IMR-90 (cell line): ENCODE data around the gene PHF21A. TPM values are rescaled to one million over a fixed set of nuclear protein-coding genes. Genes with fewer than 3 reads are reported as not detected.

Source experiments
- ATAC-seq: fragments of 200-7000 bp; cut with Tn5 transposase; 2 replicates; pipeline ENCODE4 v1.9.1; 2020; ENCODE audit warnings: low read depth, mild to moderate bottlenecking, moderate library complexity
- BruUV-seq: library from RNA; stranded (reverse); fragments of 400-500 nt; replicated peaks from 2 replicates; lab custom pipeline; 2021; lab: Mats Ljungman, UMichigan
- CTCF ChIA-PET: fragments of 300-600 bp; formaldehyde crosslinking; extraction: SDS; loops from one replicate; lab custom pipeline; 2021; ENCODE audit warnings: antibody characterized with exemption; lab: Yijun Ruan, JAX
- POLR2A ChIA-PET: fragments of 300-600 bp; sonication (Branson Sonifier 250); formaldehyde crosslinking; loops from one replicate; lab custom pipeline; 2022; ENCODE audit warnings: antibody characterized with exemption; ENCODE audit not compliant: unreplicated experiment; lab: Charles Lee
- DNase-seq: peaks from one replicate; pipeline ENCODE4 v3.0.0; 2013
- H2AFZ ChIP-seq: replicated peaks from 2 replicates; pipeline ENCODE3; 2013; ENCODE audit warnings: low read length, mild to moderate bottlenecking; ENCODE audit not compliant: poor library complexity
- H2AK5ac ChIP-seq: 2 replicates; pipeline ENCODE4 v1.6.1; 2013; ENCODE audit warnings: low read depth, low read length, inconsistent platforms
- H2AK9ac ChIP-seq: replicated peaks from 2 replicates; pipeline ENCODE3; 2013; ENCODE audit warnings: mild to moderate bottlenecking, low read depth, low read length, moderate library complexity; ENCODE audit not compliant: poor library complexity
- H2BK120ac ChIP-seq: 2 replicates; pipeline ENCODE4 v1.6.1; 2013; ENCODE audit warnings: low read depth, low read length, inconsistent platforms
- H2BK15ac ChIP-seq: 3 replicates; pipeline ENCODE4 v1.6.1; 2013; ENCODE audit warnings: low read depth, low read length, inconsistent platforms
- H2BK20ac ChIP-seq: 2 replicates; pipeline ENCODE4 v1.6.1; 2013; ENCODE audit warnings: low read depth, mild to moderate bottlenecking, inconsistent platforms, low read length, moderate library complexity
- H2BK5ac ChIP-seq: 2 replicates; pipeline ENCODE4 v1.6.1; 2013; ENCODE audit warnings: mild to moderate bottlenecking, low read depth, low read length, inconsistent platforms; ENCODE audit not compliant: poor library complexity, severe bottlenecking
- H3K14ac ChIP-seq: replicated peaks from 2 replicates; pipeline ENCODE4 v1.6.1; 2013; ENCODE audit warnings: low read depth, low read length, inconsistent platforms
- H3K18ac ChIP-seq: 2 replicates; pipeline ENCODE4 v1.6.1; 2013; ENCODE audit warnings: low read depth, low read length, control low read depth
- H3K23ac ChIP-seq: 2 replicates; pipeline ENCODE4 v1.6.1; 2013; ENCODE audit warnings: low read depth, low read length, inconsistent platforms
- H3K27ac ChIP-seq: 2 replicates; pipeline ENCODE4 v1.5.1; 2013; ENCODE audit warnings: mild to moderate bottlenecking, control low read depth, low read length; ENCODE audit not compliant: insufficient read depth
- H3K27me3 ChIP-seq: 2 replicates; pipeline ENCODE4 v1.6.1; 2013; ENCODE audit warnings: low read length; ENCODE audit not compliant: control insufficient read depth, insufficient read depth
- H3K36me3 ChIP-seq: 2 replicates; pipeline ENCODE4 v1.6.1; 2013; ENCODE audit warnings: low read length, mixed read lengths; ENCODE audit not compliant: control insufficient read depth, insufficient read depth
- H3K4ac ChIP-seq: 2 replicates; pipeline ENCODE4 v1.6.1; 2013; ENCODE audit warnings: low read depth, low read length, inconsistent platforms
- H3K4me1 ChIP-seq: 2 replicates; pipeline ENCODE4 v1.6.1; 2013; ENCODE audit warnings: low read length, mixed read lengths; ENCODE audit not compliant: control insufficient read depth, insufficient read depth
- H3K4me2 ChIP-seq: 2 replicates; pipeline ENCODE4 v1.6.1; 2013; ENCODE audit warnings: low read depth, mild to moderate bottlenecking, control low read depth, low read length, moderate library complexity
- H3K4me3 ChIP-seq: 2 replicates; pipeline ENCODE4 v1.5.1; 2013; ENCODE audit warnings: low read depth, mild to moderate bottlenecking, control low read depth, low read length, moderate library complexity; ENCODE audit not compliant: insufficient read depth
- H3K56ac ChIP-seq: 2 replicates; pipeline ENCODE4 v1.6.1; 2013; ENCODE audit warnings: low read length, inconsistent platforms; ENCODE audit not compliant: insufficient read depth; ENCODE audit errors: extremely low read depth
- H3K79me1 ChIP-seq, 2 experiments: 2 replicates each; pipeline ENCODE4 v1.6.1; 2013; ENCODE audit warnings: low read length in 2 of 2, inconsistent platforms in 1 of 2, low read depth in 1 of 2
- H3K9ac ChIP-seq: 2 replicates; pipeline ENCODE4 v1.6.1; 2013; ENCODE audit warnings: low read depth, low read length, control low read depth
- H3K9me1 ChIP-seq: 2 replicates; pipeline ENCODE4 v1.6.1; 2013; ENCODE audit warnings: low read length, inconsistent platforms; ENCODE audit not compliant: insufficient read depth
- H3K9me3 ChIP-seq: 2 replicates; pipeline ENCODE4 v1.6.1; 2013; ENCODE audit warnings: low read length; ENCODE audit not compliant: control insufficient read depth, insufficient read depth
- H4K20me1 ChIP-seq: 2 replicates; pipeline ENCODE4 v1.6.1; 2013; ENCODE audit warnings: low read length, inconsistent platforms; ENCODE audit not compliant: insufficient read depth
- H4K5ac ChIP-seq: 2 replicates; pipeline ENCODE4 v1.6.1; 2013; ENCODE audit warnings: mild to moderate bottlenecking, low read depth, low read length, control low read depth
- H4K8ac ChIP-seq, 2 experiments: 2 replicates each; pipeline ENCODE4 v1.6.1; 2013; ENCODE audit warnings: low read depth in 2 of 2, low read length in 2 of 2, control low read depth in 1 of 2, inconsistent platforms in 1 of 2
- H4K91ac ChIP-seq: 2 replicates; pipeline ENCODE4 v1.6.1; 2013; ENCODE audit warnings: low read depth, low read length, inconsistent platforms; ENCODE audit not compliant: insufficient read depth
- BHLHE40 ChIP-seq: fragments of 150-350 bp; IDR thresholded peaks from 2 replicates; pipeline ENCODE4 v1.6.1; 2016; ENCODE audit warnings: mild to moderate bottlenecking, low read depth, low read length
- CEBPB ChIP-seq: IDR thresholded peaks from 2 replicates; pipeline ENCODE4 v1.6.1; 2012; ENCODE audit warnings: low read depth, low read length, improper control_type of control experiment
- CHD1 ChIP-seq: IDR thresholded peaks from 2 replicates; pipeline ENCODE4 v1.6.1; 2012; ENCODE audit warnings: low read depth, low read length, improper control_type of control experiment
- ELK1 ChIP-seq: fragments of 150-350 bp; IDR thresholded peaks from 2 replicates; pipeline ENCODE4 v1.6.1; 2016; ENCODE audit warnings: low read depth, mild to moderate bottlenecking, low read length, moderate library complexity, borderline replicate concordance
- FOS ChIP-seq: fragments of 150-350 bp; IDR thresholded peaks from 2 replicates; pipeline ENCODE4 v1.6.1; 2016; ENCODE audit warnings: low read depth, low read length
- MAFK ChIP-seq: IDR thresholded peaks from 2 replicates; pipeline ENCODE4 v1.6.1; 2012; ENCODE audit warnings: low read depth, low read length, improper control_type of control experiment
- MAZ ChIP-seq: IDR thresholded peaks from 2 replicates; pipeline ENCODE4 v1.6.1; 2012; ENCODE audit warnings: low read depth, mild to moderate bottlenecking, low read length, improper control_type of control experiment, moderate library complexity, borderline replicate concordance
- MXI1 ChIP-seq: IDR thresholded peaks from 2 replicates; pipeline ENCODE4 v1.6.1; 2012; ENCODE audit warnings: low read depth, mild to moderate bottlenecking, low read length, moderate library complexity, borderline replicate concordance
- NFE2L2 ChIP-seq: fragments of 150-350 bp; IDR thresholded peaks from 2 replicates; pipeline ENCODE4 v1.6.1; 2016; ENCODE audit warnings: low read depth, mild to moderate bottlenecking, low read length
- POLR2A ChIP-seq: IDR thresholded peaks from 2 replicates; pipeline ENCODE4 v1.6.1; 2012; ENCODE audit warnings: mild to moderate bottlenecking, low read depth, low read length
- RAD21 ChIP-seq: IDR thresholded peaks from 2 replicates; pipeline ENCODE4 v1.6.1; 2012; ENCODE audit warnings: low read length, improper control_type of control experiment
- RCOR1 ChIP-seq: IDR thresholded peaks from 2 replicates; pipeline ENCODE4 v1.6.1; 2012; ENCODE audit warnings: mild to moderate bottlenecking, low read length, improper control_type of control experiment; ENCODE audit not compliant: insufficient replicate concordance
- RFX5 ChIP-seq: IDR thresholded peaks from 2 replicates; pipeline ENCODE4 v1.8.0; 2012; ENCODE audit warnings: low read depth, mild to moderate bottlenecking, low read length, moderate library complexity
- SMC3 ChIP-seq: fragments of 150-350 bp; IDR thresholded peaks from 2 replicates; pipeline ENCODE4 v1.6.1; 2016; ENCODE audit warnings: low read depth, mild to moderate bottlenecking, antibody characterized with exemption, low read length, moderate library complexity
- USF2 ChIP-seq: fragments of 150-350 bp; IDR thresholded peaks from 2 replicates; pipeline ENCODE4 v1.6.1; 2017; ENCODE audit warnings: mild to moderate bottlenecking, antibody characterized with exemption, low read length, low read depth
- WGBS, 2 experiments: methylation state at CpG; one replicate each; pipeline versions ENCODE4 v1.1.5 to v1.1.7; 2013; ENCODE audit warnings: missing lambda C conversion rate in 2 of 2; ENCODE audit not compliant: insufficient read length in 1 of 2; ENCODE audit errors: extremely low coverage in 2 of 2; 5-methylcytosine and 5-hydroxymethylcytosine counted together
- dilution Hi-C: fragments of 300-500 bp; cut with HindIII; formaldehyde crosslinking; loops from one replicate; pipeline ENCODE4 v1.14.3; 2018; ENCODE audit warnings: low sequenced_read_pairs; ENCODE audit not compliant: unreplicated experiment
- in situ Hi-C: fragments of 300-500 bp; cut with MboI; formaldehyde crosslinking; loops from 3 replicates; pipeline ENCODE4 v1.14.3; 2019; ENCODE audit warnings: low sequenced_read_pairs, inconsistent platforms, mixed read lengths
- intact Hi-C: fragments of 100-400 bp; cut with micrococcal nuclease; formaldehyde crosslinking; loops from 2 replicates; pipeline ENCODE4 v1.10.0; 2022
- polyA plus RNA-seq, 3 experiments: library from polyadenylated mRNA; depleted of rRNA; stranded (reverse); fragments of >200 nt; gene quantifications; 2 replicates each; pipeline ENCODE4 v1.2.3, GENCODE V29; 2012; ENCODE audit warnings: low replicate concordance in 1 of 3
- total RNA-seq: library from RNA; depleted of rRNA; stranded (reverse); fragments of >200 nt; gene quantifications from 2 replicates; pipeline ENCODE4 v1.2.3, GENCODE V29; 2012
- TF ChIP-seq, protein P1 (sequence below): conservative IDR thresholded peaks from 2 replicates; pipeline ENCODE4 v1.5.1; 2012; ENCODE audit warnings: mild to moderate bottlenecking, low read depth, low read length, improper control_type of control experiment

The PHF21A gene
- total and polyA plus RNA-seq, 2 of the 4 experiments (the other 2 are of a cell fraction) = 9.0 to 20.6 TPM

- Histone ChIP-seq H3K27ac (no peak overlapping the region), H4K8ac (no peak overlapping the region), H3K36me3 (peaks cover 8% of the 10 kb centered on the region), H3K9me3 (no peaks in the 10 kb centered on the region), H2BK5ac (no peak overlapping the region), H2AK5ac (no peak overlapping the region), H3K56ac (no peak overlapping the region), H3K23ac (no peak overlapping the region; the same call in 1 of the 2 replicates), H2AFZ (no peak overlapping the region), H3K14ac (no peak overlapping the region), H2BK15ac (no peak overlapping the region), H3K79me1 (peaks cover 4 to 11% of the 10 kb centered on the region in 2 experiments; a peak in 3 of 4 replicates), H3K4ac (no peak overlapping the region), H2BK120ac (no peak overlapping the region), H2BK20ac (no peak overlapping the region), H3K9ac (no peak overlapping the region), H3K4me3 (no peak overlapping the region), H3K9me1 (no peaks in the 10 kb centered on the region; the same call in none of the 2 replicates), H3K4me1 (no peaks in the 10 kb centered on the region), H2AK9ac (no peak overlapping the region), H3K27me3 (no peaks in the 10 kb centered on the region), H3K4me2 (no peak overlapping the region), H4K20me1 (peaks cover 6% of the 10 kb centered on the region; the same call in 1 of the 2 replicates), H4K91ac (no peak overlapping the region), H3K18ac (no peak overlapping the region), H4K5ac (no peak overlapping the region)
- intact Hi-C loops (loop anchor here (5.0 kb wide), 1 partner anchor 38 kb away; no protein-coding TSS in a partner anchor), dilution Hi-C loops (no loop called here), in situ Hi-C loops (no loop called here)
- ChIA-PET POLR2A (no interaction called here), CTCF (interaction anchor here (0.6 kb wide), 1 partner anchor 136 kb away, joined by 3 read pairs; no protein-coding TSS in a partner anchor)
- DNase-seq = no peak
- TF ChIP-seq RCOR1 (no peak), USF2 (no peak), BHLHE40 (no peak), RAD21 (no peak), RFX5 (no peak), ELK1 (no peak), CEBPB (no peak), FOS (no peak), CHD1 (no peak), SMC3 (no peak), MAFK (no peak), MAZ (no peak), NFE2L2 (no peak), MXI1 (no peak), POLR2A (no peak)
- TF ChIP-seq, protein P1, sequence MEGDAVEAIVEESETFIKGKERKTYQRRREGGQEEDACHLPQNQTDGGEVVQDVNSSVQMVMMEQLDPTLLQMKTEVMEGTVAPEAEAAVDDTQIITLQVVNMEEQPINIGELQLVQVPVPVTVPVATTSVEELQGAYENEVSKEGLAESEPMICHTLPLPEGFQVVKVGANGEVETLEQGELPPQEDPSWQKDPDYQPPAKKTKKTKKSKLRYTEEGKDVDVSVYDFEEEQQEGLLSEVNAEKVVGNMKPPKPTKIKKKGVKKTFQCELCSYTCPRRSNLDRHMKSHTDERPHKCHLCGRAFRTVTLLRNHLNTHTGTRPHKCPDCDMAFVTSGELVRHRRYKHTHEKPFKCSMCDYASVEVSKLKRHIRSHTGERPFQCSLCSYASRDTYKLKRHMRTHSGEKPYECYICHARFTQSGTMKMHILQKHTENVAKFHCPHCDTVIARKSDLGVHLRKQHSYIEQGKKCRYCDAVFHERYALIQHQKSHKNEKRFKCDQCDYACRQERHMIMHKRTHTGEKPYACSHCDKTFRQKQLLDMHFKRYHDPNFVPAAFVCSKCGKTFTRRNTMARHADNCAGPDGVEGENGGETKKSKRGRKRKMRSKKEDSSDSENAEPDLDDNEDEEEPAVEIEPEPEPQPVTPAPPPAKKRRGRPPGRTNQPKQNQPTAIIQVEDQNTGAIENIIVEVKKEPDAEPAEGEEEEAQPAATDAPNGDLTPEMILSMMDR = no peak
- no TSS peak for BruUV-seq
- no CpG with 5 or more reads among the region's 3 CpGs for WGBS, 2 experiments
- ATAC-seq = no peak
These were observed 41.6 kb downstream of the PHF21A start for GRCh38 chr11:46079662-46080061.
